Stimulated activated CD8-positive, alpha-beta memory T cell treated with anti-CD3 and anti-CD28 coated beads, Interleukin-4, amount 100 ng/mL, for 24 hours (primary cell): Measurements from ENCODE around the gene CLCC1.
"Not testable (repeated sequence)": the region's sequence is repeated elsewhere in the genome, so short reads cannot be mapped to it uniquely, and the experiment has no call there.

ENCODE experiments used
- DNase-seq: peaks from one replicate; pipeline ENCODE4 v3.0.0-alpha.2; 2020; ENCODE audit warnings: low read depth

Gene CLCC1, protein sequence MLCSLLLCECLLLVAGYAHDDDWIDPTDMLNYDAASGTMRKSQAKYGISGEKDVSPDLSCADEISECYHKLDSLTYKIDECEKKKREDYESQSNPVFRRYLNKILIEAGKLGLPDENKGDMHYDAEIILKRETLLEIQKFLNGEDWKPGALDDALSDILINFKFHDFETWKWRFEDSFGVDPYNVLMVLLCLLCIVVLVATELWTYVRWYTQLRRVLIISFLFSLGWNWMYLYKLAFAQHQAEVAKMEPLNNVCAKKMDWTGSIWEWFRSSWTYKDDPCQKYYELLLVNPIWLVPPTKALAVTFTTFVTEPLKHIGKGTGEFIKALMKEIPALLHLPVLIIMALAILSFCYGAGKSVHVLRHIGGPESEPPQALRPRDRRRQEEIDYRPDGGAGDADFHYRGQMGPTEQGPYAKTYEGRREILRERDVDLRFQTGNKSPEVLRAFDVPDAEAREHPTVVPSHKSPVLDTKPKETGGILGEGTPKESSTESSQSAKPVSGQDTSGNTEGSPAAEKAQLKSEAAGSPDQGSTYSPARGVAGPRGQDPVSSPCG

GRCh38 chr1:108963052-108963686 is at the start of gene CLCC1:
CLCC1 (minus strand) TSS chr1:108963484; CDS start chr1:108950437, 13,047 bp downstream.
- peak; percentile 85 for DNase-seq

GRCh38 chr1:109011335-109011734 is 48.1 kb upstream of the CLCC1 start:
- no peak for DNase-seq

- DNase-seq, result not testable (repeated sequence)
Measured at GRCh38 chr1:108996622-108997021, 33.3 kb upstream of the CLCC1 start.

GRCh38 chr1:108983114-108983513 is 19.8 kb upstream of the CLCC1 start:
- DNase-seq, result no peak

GRCh38 chr1:108976658-108977057 is 13.4 kb upstream of the CLCC1 start:
- DNase-seq, result no peak

DNA sequence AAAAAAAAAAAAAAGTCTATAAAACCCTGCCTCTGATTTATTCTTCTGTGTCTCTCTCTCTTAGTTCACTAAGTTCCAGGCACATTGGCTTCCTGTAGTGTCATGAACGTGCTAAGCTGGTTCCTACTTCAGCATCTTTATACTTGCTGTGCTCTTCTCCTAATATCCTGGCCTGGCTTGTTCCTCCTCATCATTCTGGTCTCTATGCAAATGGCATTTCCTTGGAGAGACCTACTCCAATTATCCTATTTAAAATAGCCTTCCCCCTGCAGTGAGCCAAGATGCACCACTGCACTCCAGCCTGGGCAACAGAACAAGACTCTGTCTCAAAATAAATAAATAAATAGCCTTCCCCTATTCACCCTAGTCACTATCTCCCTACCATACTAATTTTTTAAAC is 9.7 kb upstream of the CLCC1 start:
- DNase-seq, result no peak

GRCh38 chr1:108969346-108969745 is 6.1 kb upstream of the CLCC1 start:
- no peak for DNase-seq

DNA sequence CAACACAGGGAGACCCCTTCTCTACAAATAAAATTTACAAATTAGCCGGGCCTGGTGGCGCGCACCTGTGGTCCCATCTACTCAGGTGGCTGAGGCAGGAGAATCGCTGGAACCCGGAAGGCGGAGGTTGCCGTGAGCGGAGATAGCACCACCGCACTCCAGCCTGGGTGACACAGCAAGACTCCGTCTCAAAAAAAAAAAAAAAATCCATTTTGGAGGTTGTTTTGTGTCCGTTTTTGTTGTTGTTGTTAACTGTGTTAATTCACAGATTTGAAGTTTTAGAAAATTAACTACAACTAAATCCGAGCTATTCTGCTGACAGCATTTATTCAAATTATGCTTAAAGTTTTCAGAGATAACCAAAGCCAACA is 618 bp downstream of the CLCC1 start:
- DNase-seq, result no peak

DNA sequence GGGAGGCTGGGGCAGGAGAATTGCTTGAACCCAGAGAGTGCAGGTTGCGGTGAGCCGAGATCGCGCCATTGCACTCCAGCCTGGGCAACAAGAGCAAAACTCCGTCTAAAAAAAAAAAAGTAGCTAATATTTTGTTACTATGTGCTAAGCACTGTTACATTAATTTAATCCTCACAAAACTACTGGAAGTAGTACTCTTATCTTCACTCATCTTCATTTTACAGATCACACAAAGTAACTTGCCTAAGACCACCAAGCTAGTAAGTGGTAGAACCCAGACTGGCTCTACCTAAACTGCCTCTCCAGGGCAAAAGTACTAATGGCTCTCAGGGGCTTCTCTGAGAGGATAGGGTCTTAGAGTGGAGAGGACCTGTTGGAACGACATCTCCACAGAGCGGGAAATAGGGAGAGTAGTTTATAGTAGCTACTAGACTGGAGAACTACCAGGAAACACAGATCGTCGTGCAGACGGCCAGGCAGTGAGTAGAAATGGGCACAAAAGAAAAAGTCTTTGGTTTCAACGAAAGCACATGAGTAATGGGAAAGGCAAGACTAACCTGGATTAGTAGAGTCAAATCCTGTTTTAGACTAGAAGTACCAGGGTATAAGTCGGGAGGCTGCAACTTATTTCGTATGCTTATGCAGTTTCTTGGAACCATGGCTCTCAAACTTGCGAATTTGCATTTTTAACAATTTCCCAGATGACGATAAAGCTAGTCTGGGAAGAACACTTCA is 1.4 kb downstream of the CLCC1 start:
- no peak for DNase-seq

DNA sequence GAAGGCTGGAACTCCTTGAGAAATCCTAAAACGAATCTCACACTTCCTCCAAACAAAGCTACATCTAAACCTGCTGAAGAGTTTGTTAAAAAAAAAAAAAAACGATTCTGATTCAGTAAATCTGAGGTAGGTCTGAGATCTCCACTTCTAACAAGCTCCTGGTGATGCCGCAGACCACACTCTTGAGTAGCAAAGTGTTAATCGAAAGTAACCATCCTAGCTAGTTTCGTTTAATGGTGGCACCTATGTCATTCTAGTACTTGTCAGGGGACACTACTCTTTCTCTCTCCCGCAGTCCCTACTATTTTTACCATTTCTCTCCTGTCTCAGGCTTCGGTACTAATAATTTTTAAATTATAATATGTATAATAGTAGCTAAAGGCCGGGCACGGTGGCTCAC is 2.1 kb downstream of the CLCC1 start:
- DNase-seq, result no peak

DNA sequence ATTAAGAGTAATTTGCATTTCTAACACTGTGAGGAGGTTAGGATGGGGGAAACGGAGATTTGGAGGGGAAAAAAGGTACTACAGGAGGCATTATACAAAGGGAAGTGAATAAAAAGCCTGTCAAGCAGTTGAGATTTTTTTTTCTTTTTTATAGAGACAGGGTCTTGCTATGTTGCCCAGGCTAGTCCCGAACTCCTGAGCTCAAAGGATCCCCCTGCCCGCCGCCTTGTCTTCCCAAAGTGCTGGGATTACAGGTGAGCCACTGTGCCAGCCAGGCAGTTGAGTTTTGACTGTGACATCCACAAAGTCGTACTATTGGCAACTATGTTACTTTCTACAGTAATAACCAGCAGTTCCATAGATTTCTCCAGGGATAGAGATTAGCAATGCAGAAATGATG is 2.6 kb downstream of the CLCC1 start:
- DNase-seq, result no peak

- DNase-seq, result no peak
Measured at GRCh38 chr1:108957888-108958287, 5.4 kb downstream of the CLCC1 start.

- no peak for DNase-seq
Measured at GRCh38 chr1:108955881-108956280, 7.4 kb downstream of the CLCC1 start.

DNA sequence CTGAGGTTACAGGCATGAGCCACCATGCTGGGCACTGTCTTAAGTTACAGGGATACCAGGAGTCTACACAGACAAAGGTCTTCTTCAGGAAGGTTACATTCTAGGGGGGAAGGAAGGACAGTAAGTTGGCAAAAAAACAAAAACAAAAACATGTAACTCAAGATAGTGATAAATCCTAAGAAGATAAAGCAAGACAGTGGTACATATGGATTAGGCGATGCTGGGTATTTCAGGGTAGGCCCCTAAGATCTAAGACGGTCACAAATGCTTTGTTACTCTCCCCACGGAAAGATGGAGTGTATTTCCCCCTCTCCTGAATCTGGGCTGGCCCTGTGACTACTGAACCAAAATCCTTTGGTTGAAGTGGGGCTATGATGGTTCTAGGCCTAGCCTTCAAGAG is 8.2 kb downstream of the CLCC1 start:
- no peak for DNase-seq

DNA sequence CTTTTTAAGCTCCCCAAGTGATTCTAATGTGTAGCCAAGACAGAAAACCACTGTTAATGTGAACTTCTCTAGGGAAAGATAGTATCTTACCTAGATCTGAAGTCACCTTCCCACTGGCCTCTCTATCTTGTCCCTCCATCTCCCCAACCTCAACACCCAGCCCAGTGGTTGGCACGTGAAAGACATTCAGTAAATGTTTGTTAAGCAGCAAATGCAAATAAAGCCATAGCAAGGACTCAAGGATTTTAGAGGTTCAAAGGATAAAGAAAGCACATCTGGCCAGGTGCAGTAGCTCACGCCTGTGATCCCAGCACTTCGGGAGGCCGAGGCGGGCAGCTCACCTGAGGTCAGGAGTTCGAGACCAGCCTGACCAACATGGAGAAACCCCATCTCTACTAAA is 9.8 kb downstream of the CLCC1 start:
- no peak for DNase-seq

GRCh38 chr1:108951242-108951641 is 12.0 kb downstream of the CLCC1 start:
- DNase-seq, result no peak

- DNase-seq, result no peak
Measured at GRCh38 chr1:108949044-108949443, 14.2 kb downstream of the CLCC1 start.

- DNase-seq, result no peak
Measured at GRCh38 chr1:108947871-108948525, 15.3 kb downstream of the CLCC1 start.

- DNase-seq, result no peak
Measured at GRCh38 chr1:108936170-108936569, 27.1 kb downstream of the CLCC1 start.

DNA sequence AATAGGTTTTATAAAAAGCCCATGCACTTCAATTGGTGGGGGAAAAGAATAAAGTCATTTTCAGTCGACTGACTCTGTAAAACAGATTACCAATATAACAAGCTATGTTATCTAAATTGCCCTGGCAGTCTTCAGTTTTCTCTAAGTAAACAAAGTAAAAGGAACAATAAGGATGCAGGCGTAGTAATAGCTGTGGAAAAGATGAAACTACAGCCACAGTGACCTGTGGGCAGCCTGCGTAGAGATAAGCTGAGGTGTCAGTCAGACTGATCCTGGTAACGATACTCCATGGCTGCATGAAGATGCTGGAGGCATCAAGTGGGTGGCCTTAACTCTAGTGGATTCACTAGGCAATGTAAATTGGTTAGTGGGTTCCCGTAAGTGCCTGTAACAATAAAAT is 29.3 kb downstream of the CLCC1 start:
- no peak for DNase-seq

- DNase-seq, result not testable (repeated sequence)
Measured at GRCh38 chr1:108927565-108927964, 35.7 kb downstream of the CLCC1 start.

- DNase-seq, result no peak
Measured at GRCh38 chr1:108925920-108926319, 37.4 kb downstream of the CLCC1 start.
